ENCODE results near the gene TUBGCP3.

TUBGCP3 gene

GRCh38 chr13:112446347-112446861 is 141.5 kb downstream of the TUBGCP3 start:
- Histone ChIP-seq H3K27ac (ENCODE audit: low read depth, low read length) (no peak overlapping the region), H3K4me3 (ENCODE audit: low read depth, low read length) (no peak overlapping the region), H3K36me3 (ENCODE audit: insufficient read depth, low read length) (no peaks in the 10 kb centered on the region), H3K4me1 (ENCODE audit: control insufficient read depth, insufficient read depth, low read length, unreplicated experiment) (no peaks in the 10 kb centered on the region), H3K27me3 (ENCODE audit: insufficient read depth, low read length) (peaks cover 19% of the 10 kb centered on the region; the same call in 1 of the 2 replicates), H3K79me2 (ENCODE audit: control insufficient read depth, insufficient read depth, low read length, unreplicated experiment) (no peaks in the 10 kb centered on the region), H2AFZ (ENCODE audit: low read length, unreplicated experiment) (no peak overlapping the region)

DNA sequence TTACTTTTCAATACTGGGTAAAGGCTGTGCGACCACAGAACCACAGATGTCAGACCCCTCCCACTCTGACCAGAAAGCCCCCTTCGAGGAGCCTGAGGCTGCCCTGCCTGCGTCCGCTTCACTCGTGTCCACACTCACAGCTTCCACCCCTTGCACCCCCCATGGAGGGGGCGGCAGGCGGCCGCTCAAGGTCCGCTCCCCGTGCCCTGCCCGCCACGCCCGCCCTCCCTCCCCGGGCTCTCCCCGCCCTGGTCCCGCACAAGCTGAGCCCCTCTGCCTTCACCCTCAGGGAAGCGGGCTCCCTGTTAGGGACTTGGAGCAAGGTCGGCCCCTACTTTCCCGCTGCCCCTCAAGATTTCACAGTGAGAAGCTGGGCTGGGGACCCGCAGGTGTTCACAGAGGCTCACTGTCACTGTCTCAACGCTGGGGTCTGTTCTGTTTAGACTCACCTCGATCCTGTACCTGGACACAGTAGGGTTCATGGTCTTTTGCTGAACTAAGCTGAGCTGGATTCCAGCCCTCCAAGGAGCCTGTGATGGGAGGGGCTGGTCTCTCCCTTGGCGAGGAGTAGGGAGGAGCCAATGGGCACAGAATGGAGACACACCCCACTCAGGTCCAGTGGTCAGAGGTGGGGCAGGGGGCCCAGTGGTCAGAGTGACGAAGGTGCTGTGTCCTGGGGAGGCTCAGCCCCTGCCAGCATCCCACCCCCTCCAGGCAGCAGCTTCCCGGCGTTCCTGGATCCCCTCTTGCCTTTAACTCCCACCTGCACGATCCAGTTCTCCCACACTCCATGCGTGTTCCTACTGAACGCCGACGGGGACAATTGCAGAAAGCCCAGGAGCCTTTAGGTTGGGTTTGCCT is 142.3 kb downstream of the TUBGCP3 start:
- Histone ChIP-seq H3K4me1 (ENCODE audit: control insufficient read depth, insufficient read depth, low read length, unreplicated experiment) (no peaks in the 10 kb centered on the region), H2AFZ (ENCODE audit: low read length, unreplicated experiment) (no peak overlapping the region), H3K36me3 (ENCODE audit: insufficient read depth, low read length) (no peaks in the 10 kb centered on the region), H3K79me2 (ENCODE audit: control insufficient read depth, insufficient read depth, low read length, unreplicated experiment) (no peaks in the 10 kb centered on the region), H3K4me3 (ENCODE audit: low read depth, low read length) (no peak overlapping the region), H3K27me3 (ENCODE audit: insufficient read depth, low read length) (peaks cover 14% of the 10 kb centered on the region; the same call in 1 of the 2 replicates), H3K27ac (ENCODE audit: low read depth, low read length) (no peak overlapping the region)

GRCh38 chr13:112444416-112445399 is 143.2 kb downstream of the TUBGCP3 start:
- H3K27ac ChIP-seq (ENCODE audit: low read depth, low read length): no peak overlapping the region
- H3K4me3 ChIP-seq (ENCODE audit: low read depth, low read length): no peak overlapping the region
- H3K36me3 ChIP-seq (ENCODE audit: insufficient read depth, low read length): no peaks in the 10 kb centered on the region
- H2AFZ ChIP-seq (ENCODE audit: low read length, unreplicated experiment): no peak overlapping the region
- no peaks in the 10 kb centered on the region for H3K79me2 ChIP-seq (ENCODE audit: control insufficient read depth, insufficient read depth, low read length, unreplicated experiment)
- peaks cover 15% of the 10 kb centered on the region; the same call in 1 of the 2 replicates for H3K27me3 ChIP-seq (ENCODE audit: insufficient read depth, low read length)
- no peaks in the 10 kb centered on the region for H3K4me1 ChIP-seq (ENCODE audit: control insufficient read depth, insufficient read depth, low read length, unreplicated experiment)

DNA sequence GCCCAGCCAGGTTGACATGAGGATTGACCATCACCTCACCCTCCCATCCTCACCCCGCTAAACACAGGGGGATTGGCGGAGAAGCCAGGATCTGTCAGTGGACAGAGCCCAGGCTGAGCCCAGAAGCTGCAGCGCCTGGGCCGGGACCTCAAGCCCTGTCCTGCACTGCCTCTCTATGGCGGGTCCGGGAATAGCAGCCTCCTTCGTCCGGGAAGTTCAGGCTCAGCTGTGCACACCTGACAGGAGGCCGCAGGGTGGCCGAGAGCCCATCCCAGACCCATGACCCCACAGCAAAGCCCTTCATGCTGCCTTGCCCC is 144.0 kb downstream of the TUBGCP3 start:
- Histone ChIP-seq H3K27me3 (ENCODE audit: insufficient read depth, low read length) (peaks cover 16% of the 10 kb centered on the region; the same call in 1 of the 2 replicates), H3K4me1 (ENCODE audit: control insufficient read depth, insufficient read depth, low read length, unreplicated experiment) (no peaks in the 10 kb centered on the region), H3K27ac (ENCODE audit: low read depth, low read length) (no peak overlapping the region), H3K4me3 (ENCODE audit: low read depth, low read length) (no peak overlapping the region), H3K79me2 (ENCODE audit: control insufficient read depth, insufficient read depth, low read length, unreplicated experiment) (no peaks in the 10 kb centered on the region), H3K36me3 (ENCODE audit: insufficient read depth, low read length) (no peaks in the 10 kb centered on the region), H2AFZ (ENCODE audit: low read length, unreplicated experiment) (no peak overlapping the region)

DNA sequence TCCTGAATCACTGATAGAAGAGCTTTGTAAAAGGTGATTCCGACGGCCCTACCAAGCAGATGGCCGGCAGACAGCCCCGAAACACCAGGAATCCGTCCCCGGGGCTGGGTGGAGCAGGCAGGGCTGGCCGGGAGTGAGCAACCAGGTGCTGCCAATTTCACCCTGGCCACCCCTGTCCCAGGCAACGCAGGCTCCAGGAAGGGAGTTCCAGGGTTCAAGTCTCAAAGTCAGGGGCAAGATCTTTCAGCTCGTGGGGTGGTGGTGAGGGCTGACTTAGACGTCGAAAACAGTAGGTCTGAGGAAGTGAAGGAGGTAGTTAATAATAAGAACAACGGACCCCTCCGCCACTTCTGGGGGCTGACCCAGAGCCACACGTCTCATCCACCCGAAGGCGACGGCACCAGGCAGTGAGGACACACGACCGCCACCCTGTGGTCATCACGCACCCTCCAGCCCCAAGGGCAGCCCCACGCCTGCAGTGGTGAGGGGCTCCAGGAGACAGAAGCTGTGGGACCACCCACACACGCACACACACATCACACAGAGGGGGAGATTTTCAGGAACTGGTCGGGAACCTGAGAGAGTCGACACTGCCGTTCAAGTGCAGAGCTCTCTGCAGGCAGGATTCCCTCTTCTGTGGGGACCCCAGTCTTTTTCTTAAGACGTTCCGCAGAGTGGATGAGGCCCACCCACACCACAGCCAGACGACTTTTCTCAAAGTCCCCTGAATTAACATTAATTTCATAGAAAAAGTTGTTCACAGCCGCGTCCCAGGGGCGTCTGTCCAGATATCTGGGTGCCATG is 144.6 kb downstream of the TUBGCP3 start:
- Histone ChIP-seq H3K27ac (ENCODE audit: low read depth, low read length) (no peak overlapping the region), H3K36me3 (ENCODE audit: insufficient read depth, low read length) (no peaks in the 10 kb centered on the region), H3K79me2 (ENCODE audit: control insufficient read depth, insufficient read depth, low read length, unreplicated experiment) (no peaks in the 10 kb centered on the region), H3K4me1 (ENCODE audit: control insufficient read depth, insufficient read depth, low read length, unreplicated experiment) (no peaks in the 10 kb centered on the region), H3K4me3 (ENCODE audit: low read depth, low read length) (no peak overlapping the region), H3K27me3 (ENCODE audit: insufficient read depth, low read length) (peaks cover 16% of the 10 kb centered on the region; the same call in 1 of the 2 replicates), H2AFZ (ENCODE audit: low read length, unreplicated experiment) (no peak overlapping the region)

DNA sequence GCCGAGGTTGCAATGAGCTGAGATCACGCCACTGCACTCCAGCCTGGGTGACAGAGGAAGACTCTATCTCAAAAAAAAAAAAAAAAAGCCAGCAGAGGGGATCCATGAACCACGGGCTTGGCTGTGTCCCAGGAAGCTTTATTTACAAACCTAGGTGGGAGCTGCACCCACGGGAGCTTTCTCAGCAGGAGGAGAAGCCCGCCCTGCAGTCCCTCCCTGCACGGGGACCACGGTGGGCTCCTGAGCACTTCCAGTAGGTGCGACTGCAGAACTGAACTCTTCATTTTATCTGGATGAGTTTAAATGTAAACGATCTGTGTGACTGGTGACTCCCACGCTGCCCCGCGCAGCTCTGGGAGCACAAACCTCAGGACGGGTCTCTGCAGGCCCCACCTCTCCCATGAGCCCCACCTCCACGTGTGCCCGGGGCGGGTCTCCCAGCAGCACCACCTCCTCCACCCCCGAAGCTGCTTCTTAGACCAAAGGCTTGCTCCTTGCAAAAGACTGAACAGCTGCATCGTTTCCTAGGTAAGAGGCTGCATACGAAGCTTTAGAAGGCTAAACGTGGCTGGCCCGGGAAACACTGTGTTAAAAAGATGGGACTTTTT is 145.4 kb downstream of the TUBGCP3 start:
- Histone ChIP-seq H3K4me1 (ENCODE audit: control insufficient read depth, insufficient read depth, low read length, unreplicated experiment) (no peaks in the 10 kb centered on the region), H3K27ac (ENCODE audit: low read depth, low read length) (no peak overlapping the region), H3K4me3 (ENCODE audit: low read depth, low read length) (no peak overlapping the region), H3K79me2 (ENCODE audit: control insufficient read depth, insufficient read depth, low read length, unreplicated experiment) (no peaks in the 10 kb centered on the region), H3K36me3 (ENCODE audit: insufficient read depth, low read length) (no peaks in the 10 kb centered on the region), H3K27me3 (ENCODE audit: insufficient read depth, low read length) (peaks cover 16% of the 10 kb centered on the region; the same call in 1 of the 2 replicates), H2AFZ (ENCODE audit: low read length, unreplicated experiment) (no peak overlapping the region)

DNA sequence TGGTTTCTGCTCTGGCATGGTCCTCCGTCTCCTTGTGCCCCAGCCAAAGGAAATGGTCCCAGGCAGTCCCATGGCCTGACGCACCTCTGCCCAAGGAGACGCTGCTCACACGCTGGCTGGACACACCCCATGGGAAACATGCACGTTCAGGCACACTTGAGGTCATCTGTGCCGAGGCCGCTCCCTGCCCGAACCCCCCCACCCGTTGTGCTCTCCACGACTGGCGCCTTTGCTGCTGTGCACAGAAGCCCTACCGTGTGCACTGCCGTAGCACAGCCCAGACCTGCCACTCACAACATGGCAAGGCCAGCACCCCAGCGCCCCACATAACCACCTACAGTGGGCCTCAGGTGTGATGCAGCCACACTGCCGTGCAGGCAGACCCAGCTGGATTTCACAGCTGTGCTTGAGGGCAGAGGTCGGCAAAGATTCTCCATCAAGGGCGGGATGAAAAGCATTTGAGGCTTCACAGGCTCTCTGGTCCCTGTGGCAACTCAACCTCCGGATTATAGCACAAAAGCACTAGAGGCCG is 146.1 kb downstream of the TUBGCP3 start:
- H2AFZ ChIP-seq (ENCODE audit: low read length, unreplicated experiment): no peak overlapping the region
- no peaks in the 10 kb centered on the region for H3K36me3 ChIP-seq (ENCODE audit: insufficient read depth, low read length)
- H3K79me2 ChIP-seq (ENCODE audit: control insufficient read depth, insufficient read depth, low read length, unreplicated experiment): no peaks in the 10 kb centered on the region
- peaks cover 16% of the 10 kb centered on the region; the same call in 1 of the 2 replicates for H3K27me3 ChIP-seq (ENCODE audit: insufficient read depth, low read length)
- H3K4me3 ChIP-seq (ENCODE audit: low read depth, low read length): no peak overlapping the region
- H3K27ac ChIP-seq (ENCODE audit: low read depth, low read length): no peak overlapping the region
- H3K4me1 ChIP-seq (ENCODE audit: control insufficient read depth, insufficient read depth, low read length, unreplicated experiment): no peaks in the 10 kb centered on the region

DNA sequence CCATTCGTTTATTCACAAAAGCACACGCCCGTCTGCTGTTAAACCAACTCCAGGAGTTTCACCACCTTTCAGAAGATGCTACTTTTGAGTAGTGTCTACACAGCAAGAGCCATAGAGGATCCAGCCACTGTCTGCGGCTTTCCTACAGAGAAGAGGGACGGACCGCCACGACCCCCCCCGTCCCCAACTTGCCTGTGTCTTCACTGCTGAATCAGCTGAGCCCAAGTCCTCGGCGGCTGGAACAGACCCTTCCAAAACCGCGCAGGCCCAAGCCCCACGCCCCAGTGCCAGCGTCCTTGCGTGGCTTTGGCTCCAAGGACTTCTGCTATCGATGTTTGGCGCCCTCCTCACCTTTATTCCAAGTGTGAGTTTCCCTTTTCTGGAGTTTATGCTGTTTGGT is 146.7 kb downstream of the TUBGCP3 start:
- Histone ChIP-seq H3K4me1 (ENCODE audit: control insufficient read depth, insufficient read depth, low read length, unreplicated experiment) (no peaks in the 10 kb centered on the region), H3K36me3 (ENCODE audit: insufficient read depth, low read length) (no peaks in the 10 kb centered on the region), H3K27ac (ENCODE audit: low read depth, low read length) (no peak overlapping the region), H2AFZ (ENCODE audit: low read length, unreplicated experiment) (no peak overlapping the region), H3K27me3 (ENCODE audit: insufficient read depth, low read length) (peaks cover 16% of the 10 kb centered on the region; the same call in 1 of the 2 replicates), H3K79me2 (ENCODE audit: control insufficient read depth, insufficient read depth, low read length, unreplicated experiment) (no peaks in the 10 kb centered on the region), H3K4me3 (ENCODE audit: low read depth, low read length) (no peak overlapping the region)

DNA sequence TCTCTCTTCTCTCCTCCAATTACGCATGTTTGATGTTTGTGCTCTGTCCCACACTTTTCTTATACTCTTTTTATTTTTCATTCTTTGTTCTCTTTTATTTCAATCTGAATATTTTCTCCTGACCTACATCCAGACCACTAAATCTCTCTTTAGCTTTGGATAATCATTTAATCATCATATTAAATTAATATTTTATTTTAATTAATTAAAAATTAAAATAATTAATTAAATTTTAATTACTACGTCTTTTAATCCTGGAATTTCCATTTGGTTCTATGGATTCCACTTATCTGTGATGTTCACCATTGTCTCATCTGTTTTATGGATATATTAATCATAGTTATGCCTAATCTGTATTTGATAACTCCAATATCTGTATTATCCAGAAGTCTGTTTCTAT is 149.4 kb downstream of the TUBGCP3 start:
- no peaks in the 10 kb centered on the region for H3K79me2 ChIP-seq (ENCODE audit: control insufficient read depth, insufficient read depth, low read length, unreplicated experiment)
- no peak overlapping the region for H3K27ac ChIP-seq (ENCODE audit: low read depth, low read length)
- no peak overlapping the region for H2AFZ ChIP-seq (ENCODE audit: low read length, unreplicated experiment)
- H3K4me3 ChIP-seq (ENCODE audit: low read depth, low read length): no peak overlapping the region
- H3K36me3 ChIP-seq (ENCODE audit: insufficient read depth, low read length): no peaks in the 10 kb centered on the region
- H3K4me1 ChIP-seq (ENCODE audit: control insufficient read depth, insufficient read depth, low read length, unreplicated experiment): no peaks in the 10 kb centered on the region
- peaks cover 13% of the 10 kb centered on the region; the same call in 1 of the 2 replicates for H3K27me3 ChIP-seq (ENCODE audit: insufficient read depth, low read length)
